Esophagus (tissue), 2 donors: ENCODE data around the gene SREBF2. TPM values are rescaled to one million over a fixed set of nuclear protein-coding genes. Genes with fewer than 3 reads are reported as not detected.

Source experiments
- H3K27ac ChIP-seq, 2 donors: one replicate each; pipeline ENCODE4 v1.5.1; 2013; ENCODE audit warnings: low read depth in 2 of 2, mild to moderate bottlenecking in 2 of 2, inconsistent platforms in 1 of 2, low read length in 1 of 2, moderate library complexity in 1 of 2
- H3K27me3 ChIP-seq, 2 donors: one replicate each; pipeline ENCODE4 v1.6.1; 2013; ENCODE audit warnings: low read length in 2 of 2, control low read depth in 1 of 2, mild to moderate bottlenecking in 1 of 2; ENCODE audit not compliant: insufficient read depth in 2 of 2, control insufficient read depth in 1 of 2
- H3K36me3 ChIP-seq, 2 donors: one replicate each; pipeline ENCODE4 v1.6.1; 2013; ENCODE audit warnings: low read length in 1 of 2; ENCODE audit not compliant: control insufficient read depth in 2 of 2, insufficient read depth in 2 of 2
- H3K4me1 ChIP-seq, 2 donors: one replicate each; pipeline ENCODE4 v1.6.1; 2013; ENCODE audit warnings: low read length in 1 of 2; ENCODE audit not compliant: control insufficient read depth in 2 of 2, insufficient read depth in 2 of 2
- H3K4me3 ChIP-seq, 2 donors: one replicate each; pipeline ENCODE4 v1.5.1; 2013; ENCODE audit warnings: low read length in 2 of 2, mild to moderate bottlenecking in 2 of 2, low read depth in 1 of 2, moderate library complexity in 1 of 2
- H3K9me3 ChIP-seq, 2 donors: one replicate each; pipeline ENCODE4 v1.6.1; 2013; ENCODE audit warnings: mild to moderate bottlenecking in 2 of 2, low read depth in 1 of 2, low read length in 1 of 2, moderate library complexity in 1 of 2; ENCODE audit not compliant: control insufficient read depth in 2 of 2, insufficient read depth in 1 of 2
- WGBS, 2 donors: extraction: QIAGEN DNeasy Blood & Tissue Kit; methylation state at CpG; one replicate each; pipeline ENCODE4 v1.1.7; 2013; 5-methylcytosine and 5-hydroxymethylcytosine counted together
- polyA plus RNA-seq, 2 donors: library from polyadenylated mRNA; stranded (reverse); fragments of 200-250 nt; gene quantifications; one replicate each; pipeline ENCODE4 v1.2.3, GENCODE V29; 2013
- donor health status: healthy with polysubstance abuse.
- donor health status: Bipolar disorder and iron deficiency.

The SREBF2 gene
- polyA plus RNA-seq, 2 donors: 66.4 to 76.4 TPM

GRCh38 chr22:41847300-41847699 is 14.4 kb downstream of the SREBF2 start:
- Histone ChIP-seq H3K9me3 (no peaks in the 10 kb centered on the region), H3K27ac (peak overlapping the region; percentile 79 to 93), H3K27me3 (no peaks in the 10 kb centered on the region), H3K4me1 (peaks cover 3 to 12% of the 10 kb centered on the region in 2 donors), H3K36me3 (peaks cover 0 to 4% of the 10 kb centered on the region in 2 donors), H3K4me3 (peak overlapping the region in 1 of 2 donors; percentile 25)
- WGBS, 2 donors: 43 to 52% methylated on average over 2 of the region's 2 CpGs

DNA sequence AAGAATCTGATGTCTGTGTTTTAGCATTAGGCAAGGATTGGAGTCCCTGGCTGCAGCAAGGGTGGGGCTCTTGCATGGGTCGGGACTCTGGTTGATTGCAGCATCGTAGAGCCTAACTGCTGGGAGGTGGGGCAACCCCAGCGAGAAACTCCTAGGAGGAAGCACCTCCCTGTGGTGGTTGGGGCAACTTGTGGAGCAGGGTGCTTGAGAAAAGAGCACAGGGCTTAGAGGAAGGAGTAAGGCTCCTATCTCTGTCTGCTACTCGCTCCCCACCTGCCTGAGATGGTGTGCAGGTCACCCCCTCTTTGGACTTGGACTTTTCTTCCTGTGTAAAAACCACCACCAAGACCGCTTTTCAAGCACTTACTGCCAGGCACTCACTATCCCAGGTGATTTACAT is 15.6 kb downstream of the SREBF2 start:
- Histone ChIP-seq H3K27me3 (no peaks in the 10 kb centered on the region), H3K9me3 (no peaks in the 10 kb centered on the region), H3K27ac (peak overlapping the region; percentile 57 to 90), H3K36me3 (peaks cover 0 to 4% of the 10 kb centered on the region in 2 donors), H3K4me1 (peaks cover 3 to 12% of the 10 kb centered on the region in 2 donors), H3K4me3 (no peak overlapping the region)
- WGBS, 2 donors: 37 to 53% methylated on average over 5 of the region's 5 CpGs

- H3K27ac ChIP-seq: peak overlapping the region; percentile 22 to 33
- H3K27me3 ChIP-seq: no peaks in the 10 kb centered on the region
- peaks cover 0 to 1% of the 10 kb centered on the region in 2 donors for H3K36me3 ChIP-seq
- H3K9me3 ChIP-seq: no peaks in the 10 kb centered on the region
- 55 to 57% methylated on average over 2 of the region's 2 CpGs for whole genome bisulfite sequencing, 2 donors
- H3K4me3 ChIP-seq: no peak overlapping the region
- peaks cover 2% of the 10 kb centered on the region in 2 donors for H3K4me1 ChIP-seq
Measured at GRCh38 chr22:41856469-41856868, 23.6 kb downstream of the SREBF2 start.

DNA sequence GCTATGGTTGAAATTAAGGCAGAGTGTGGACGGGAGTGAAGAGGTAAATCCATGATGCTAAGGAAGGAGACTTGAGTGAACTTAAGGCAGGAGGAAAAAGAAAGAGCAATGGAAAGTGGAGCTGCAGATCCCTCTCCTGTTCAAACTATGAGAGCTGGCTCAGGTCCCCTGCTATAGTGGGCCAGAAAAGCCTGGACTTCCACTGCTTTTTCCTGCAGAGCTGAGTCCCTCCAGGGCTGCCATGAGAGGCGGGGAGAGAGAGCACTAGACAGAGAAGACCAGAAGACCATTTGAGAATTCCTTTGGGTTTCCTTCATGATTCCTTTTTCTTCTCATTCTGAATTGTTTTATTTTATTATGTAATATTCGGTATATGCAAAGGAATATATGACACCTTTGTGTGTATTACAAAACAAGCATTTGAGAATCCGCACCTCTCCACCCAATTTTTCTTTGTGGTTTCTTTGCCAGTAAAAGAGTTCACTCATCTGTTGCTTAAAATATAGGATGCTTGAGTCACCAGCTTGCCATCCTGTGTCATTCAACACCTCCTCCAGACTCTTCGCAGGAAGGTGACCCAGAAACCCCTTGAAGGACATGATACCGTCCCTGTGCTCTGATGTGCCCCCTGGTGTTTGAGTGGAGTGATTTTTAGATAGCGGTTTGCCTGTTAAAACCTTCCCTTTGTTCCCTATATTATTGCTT is 24.4 kb downstream of the SREBF2 start:
- no peaks in the 10 kb centered on the region for H3K36me3 ChIP-seq
- no peaks in the 10 kb centered on the region for H3K27me3 ChIP-seq
- 52 to 55% methylated on average over 7 of the region's 7 CpGs for WGBS, 2 donors
- H3K4me1 ChIP-seq: peaks cover 2% of the 10 kb centered on the region in 2 donors
- no peaks in the 10 kb centered on the region for H3K9me3 ChIP-seq
- peak overlapping the region; percentile 48 to 81 for H3K27ac ChIP-seq
- H3K4me3 ChIP-seq: no peak overlapping the region

GRCh38 chr22:41857860-41858199 is 24.9 kb downstream of the SREBF2 start:
- Histone ChIP-seq H3K27ac (peak overlapping the region in 1 of 2 donors; percentile 64), H3K4me3 (no peak overlapping the region), H3K4me1 (peaks cover 2 to 4% of the 10 kb centered on the region in 2 donors), H3K36me3 (peaks cover 0 to under 1% of the 10 kb centered on the region in 2 donors), H3K9me3 (no peaks in the 10 kb centered on the region), H3K27me3 (no peaks in the 10 kb centered on the region)

GRCh38 chr22:41862160-41862529 is 29.2 kb downstream of the SREBF2 start:
- H3K4me3 ChIP-seq: no peak overlapping the region
- H3K27ac ChIP-seq: peak overlapping the region; percentile 46 to 84
- H3K4me1 ChIP-seq: peaks cover 3 to 6% of the 10 kb centered on the region in 2 donors
- 49 to 56% methylated on average over 4 of the region's 4 CpGs for WGBS, 2 donors
- H3K27me3 ChIP-seq: no peaks in the 10 kb centered on the region
- peaks cover 3 to 7% of the 10 kb centered on the region in 2 donors for H3K36me3 ChIP-seq
- no peaks in the 10 kb centered on the region for H3K9me3 ChIP-seq

- H3K27ac ChIP-seq: peak overlapping the region; percentile 46 to 84
- peaks cover 3 to 8% of the 10 kb centered on the region in 2 donors for H3K36me3 ChIP-seq
- H3K4me1 ChIP-seq: peaks cover 2 to 5% of the 10 kb centered on the region in 2 donors
- H3K27me3 ChIP-seq: no peaks in the 10 kb centered on the region
- no peak overlapping the region for H3K4me3 ChIP-seq
- WGBS, 2 donors: 66 to 71% methylated on average over 11 of the region's 11 CpGs
- H3K9me3 ChIP-seq: no peaks in the 10 kb centered on the region
Measured at GRCh38 chr22:41862530-41863266, 29.8 kb downstream of the SREBF2 start.

DNA sequence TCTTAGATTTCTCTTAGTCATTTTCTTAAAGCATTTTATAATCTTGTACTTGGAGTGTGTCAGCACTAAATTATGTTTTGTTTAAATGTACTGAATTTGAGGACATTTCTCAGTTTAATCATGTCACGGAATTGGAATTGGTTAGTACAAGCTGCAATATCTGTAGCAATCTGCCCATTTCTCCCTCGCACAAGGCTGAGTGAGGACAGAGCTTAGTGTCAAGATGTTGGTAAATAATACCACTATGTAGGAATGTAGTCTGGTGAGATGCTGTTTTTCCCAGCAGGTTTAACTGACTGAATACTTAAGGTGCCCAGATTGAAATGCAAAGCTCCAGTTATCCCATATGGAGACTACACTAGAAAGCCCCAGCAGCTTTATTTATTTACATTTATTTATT is 30.6 kb downstream of the SREBF2 start:
- H3K9me3 ChIP-seq: no peaks in the 10 kb centered on the region
- no peak overlapping the region for H3K4me3 ChIP-seq
- no peaks in the 10 kb centered on the region for H3K27me3 ChIP-seq
- no peak overlapping the region for H3K27ac ChIP-seq
- H3K36me3 ChIP-seq: peaks cover 3 to 9% of the 10 kb centered on the region in 2 donors
- H3K4me1 ChIP-seq: peaks cover 2 to 5% of the 10 kb centered on the region in 2 donors
- WGBS, 2 donors: 70 to 72% methylated on average over 2 of the region's 2 CpGs

- Histone ChIP-seq H3K4me1 (peaks cover 0 to 5% of the 10 kb centered on the region in 2 donors), H3K36me3 (peaks cover 0 to 27% of the 10 kb centered on the region in 2 donors), H3K4me3 (no peak overlapping the region), H3K27ac (no peak overlapping the region), H3K27me3 (no peaks in the 10 kb centered on the region), H3K9me3 (no peaks in the 10 kb centered on the region)
- WGBS, 2 donors: 91 to 95% methylated on average over 10 of the region's 10 CpGs
Measured at GRCh38 chr22:41868556-41868955, 35.7 kb downstream of the SREBF2 start.
